Endothelial cell of umbilical vein (primary cell): ENCODE measurements around the gene PRKAR1A. TPM values are rescaled to one million over a fixed set of nuclear protein-coding genes. Genes with fewer than 3 reads are reported as not detected.

Experiments used
- BruUV-seq: library from RNA; stranded (reverse); fragments of 400-500 nt; replicated peaks from 2 replicates; lab custom pipeline; 2021; lab: Mats Ljungman, UMichigan
- CTCF ChIA-PET: fragments of 300-600, 350-600 bp; sonication (Branson Sonifier 250); formaldehyde crosslinking; loops from one replicate; lab custom pipeline; 2021; ENCODE audit warnings: antibody characterized with exemption, inconsistent platforms; lab: Charles Lee
- POLR2A ChIA-PET: fragments of 300-600, 350-600 bp; sonication (Branson Sonifier 250); formaldehyde crosslinking; loops from one replicate; lab custom pipeline; 2021; ENCODE audit warnings: antibody characterized with exemption, inconsistent platforms; lab: Charles Lee
- DNase-seq: peaks from one replicate; pipeline ENCODE4 v3.0.0-alpha.2; 2011; ENCODE audit warnings: low read depth, low spot score
- FAIRE-seq: peaks from 2 replicates; lab custom pipeline; 2011; peaks lifted over from hg19 to GRCh38; lab: Jason Lieb, UNC
- H2AFZ ChIP-seq: 2 replicates; pipeline ENCODE4 v1.6.0; 2012; ENCODE audit warnings: low read depth, low read length, control low read depth, inconsistent platforms
- H3K27ac ChIP-seq: 2 replicates; pipeline ENCODE4 v1.5.1; 2011; ENCODE audit warnings: low read depth, mild to moderate bottlenecking, control low read depth, low read length, moderate library complexity; ENCODE audit not compliant: insufficient read depth
- H3K27me3 ChIP-seq, 2 experiments: 2 replicates each; pipeline versions ENCODE4 v1.6.0 to v1.6.1; 2011; ENCODE audit warnings: low read length in 2 of 2, mixed read lengths in 1 of 2; ENCODE audit not compliant: control insufficient read depth in 2 of 2, insufficient read depth in 2 of 2
- H3K36me3 ChIP-seq, 2 experiments: 2 replicates in 1 of 2; 3 replicates in 1 of 2; pipeline ENCODE4 v1.5.1; 2011; ENCODE audit warnings: low read length in 2 of 2, mild to moderate bottlenecking in 1 of 2, moderate library complexity in 1 of 2; ENCODE audit not compliant: control insufficient read depth in 2 of 2, insufficient read depth in 2 of 2; ENCODE audit errors: extremely low read depth in 1 of 2
- H3K4me1 ChIP-seq: 3 replicates; pipeline ENCODE4 v1.5.1; 2011; ENCODE audit warnings: mild to moderate bottlenecking, low read length; ENCODE audit not compliant: control insufficient read depth, insufficient read depth; ENCODE audit errors: extremely low read depth
- H3K4me2 ChIP-seq: 2 replicates; pipeline ENCODE4 v1.6.1; 2011; ENCODE audit warnings: low read length, control low read depth, mixed read lengths; ENCODE audit not compliant: insufficient read depth
- H3K4me3 ChIP-seq, 3 experiments: fragments of 200-600 bp in 1 of 3; sonication (generic), shearing (Covaris generic) in 1 of 3; replicated peaks in 1 of 3; 2 replicates each; pipeline ENCODE4 v1.5.1; 2011 to 2016; ENCODE audit warnings: control low read depth in 3 of 3, low read length in 3 of 3, mild to moderate bottlenecking in 2 of 3, inconsistent platforms in 1 of 3, low read depth in 1 of 3, moderate library complexity in 1 of 3; ENCODE audit not compliant: insufficient read depth in 1 of 3
- H3K79me2 ChIP-seq: 2 replicates; pipeline ENCODE4 v1.6.0; 2012; ENCODE audit warnings: low read length, inconsistent platforms; ENCODE audit not compliant: control insufficient read depth, insufficient read depth
- H3K9ac ChIP-seq: replicated peaks from 2 replicates; pipeline ENCODE3; 2011; ENCODE audit warnings: low read length, control low read depth; ENCODE audit not compliant: insufficient read depth; ENCODE audit errors: extremely low read depth
- H3K9me1 ChIP-seq: replicated peaks from 3 replicates; pipeline ENCODE4 v1.6.0; 2011; ENCODE audit warnings: mild to moderate bottlenecking, low read length; ENCODE audit not compliant: control insufficient read depth, insufficient read depth; ENCODE audit errors: extremely low read depth
- H3K9me3 ChIP-seq: replicated peaks from 2 replicates; pipeline ENCODE4 v1.5.1; 2012; ENCODE audit warnings: low read length, inconsistent platforms; ENCODE audit not compliant: control insufficient read depth, insufficient read depth
- H4K20me1 ChIP-seq: replicated peaks from 2 replicates; pipeline ENCODE3; 2011; ENCODE audit warnings: mild to moderate bottlenecking, low read length; ENCODE audit not compliant: control insufficient read depth, insufficient read depth; ENCODE audit errors: extremely low read depth
- CTCF ChIP-seq, 2 donors: IDR thresholded peaks; 1 replicate in 1 of 2; 2 replicates in 1 of 2; pipeline ENCODE4 v1.5.1; 2011; ENCODE audit warnings: low read length in 2 of 2, mild to moderate bottlenecking in 2 of 2, moderate library complexity in 2 of 2, control low read depth in 1 of 2, inconsistent platforms in 1 of 2, low read depth in 1 of 2; ENCODE audit not compliant: insufficient read depth in 1 of 2; ENCODE audit errors: extremely low read depth in 1 of 2
- FOS ChIP-seq: IDR thresholded peaks from 2 replicates; pipeline ENCODE4 v1.6.1; 2011; ENCODE audit warnings: mild to moderate bottlenecking, low read length, moderate library complexity, borderline replicate concordance; ENCODE audit not compliant: insufficient read depth
- JUN ChIP-seq: IDR thresholded peaks from 2 replicates; pipeline ENCODE4 v1.6.1; 2011; ENCODE audit warnings: borderline replicate concordance, low read depth; ENCODE audit not compliant: insufficient read length, insufficient read depth
- MAX ChIP-seq: IDR thresholded peaks from 2 replicates; pipeline ENCODE4 v1.6.1; 2011; ENCODE audit not compliant: insufficient read depth, insufficient read length
- MYC ChIP-seq: IDR thresholded peaks from one replicate; pipeline ENCODE4 v1.6.1; 2011; ENCODE audit warnings: mild to moderate bottlenecking, low read depth, low read length
- POLR2A ChIP-seq: IDR thresholded peaks from 2 replicates; pipeline ENCODE4 v1.6.1; 2012; ENCODE audit warnings: low read depth, mild to moderate bottlenecking, control low read depth, low read length
- POLR2AphosphoS5 ChIP-seq: IDR thresholded peaks from 2 replicates; pipeline ENCODE4 v1.6.1; 2012; ENCODE audit warnings: low read depth, mild to moderate bottlenecking, control low read depth, low read length, moderate library complexity; ENCODE audit not compliant: insufficient read depth
- dilution Hi-C: fragments of 300-500 bp; cut with MboI; formaldehyde crosslinking; loops from one replicate; pipeline ENCODE4 v1.15.0; 2019; ENCODE audit warnings: low sequenced_read_pairs; ENCODE audit not compliant: extremely low pct_ligation_motif_present
- intact Hi-C: fragments of 100-400 bp; cut with micrococcal nuclease; formaldehyde crosslinking; loops from one replicate; pipeline ENCODE4 v1.10.0; 2022
- polyA plus RNA-seq, 4 experiments: library from polyadenylated mRNA; depleted of rRNA in 3 of 4; stranded (reverse) in 3 of 4; unstranded in 1 of 4; fragments of >200 nt; gene quantifications; 2 replicates each; pipeline versions ENCODE4 v1.2.1 to v1.2.3, GENCODE V29; 2011 to 2012; ENCODE audit warnings: missing spikeins in 1 of 4
- total RNA-seq: library from RNA; stranded (reverse); gene quantifications from 2 replicates; pipeline ENCODE4 v1.2.3, GENCODE V29; 2021

The PRKAR1A gene
- total and polyA plus RNA-seq, 2 donors (not counting 3 experiments of a cell fraction or from before 2014, with no cell fraction given), result 92.0 to 257 TPM

- intact Hi-C loops, result no loop called here
- no peaks in the 10 kb centered on the region for H3K27me3 ChIP-seq
- ChIA-PET POLR2A (no interaction called here), CTCF (interaction anchor here (1.8 kb wide), 1 partner anchor 13 kb away, joined by 5 read pairs; no protein-coding TSS in a partner anchor)
- BruUV-seq, result no TSS peak
- peaks cover 25 to 42% of the 10 kb centered on the region in 2 experiments for H3K36me3 ChIP-seq
- H4K20me1 ChIP-seq, result no peaks in the 10 kb centered on the region
- H2AFZ ChIP-seq, result no peak overlapping the region
- no peak overlapping the region for H3K4me3 ChIP-seq
- DNase-seq, result no peak
- dilution Hi-C loops, result no loop called here
- H3K9ac ChIP-seq, result no peak overlapping the region
- H3K4me1 ChIP-seq, result peaks cover 2% of the 10 kb centered on the region
- TF ChIP-seq POLR2A (no peak), POLR2AphosphoS5 (no peak), FOS (no peak), MAX (no peak), MYC (no peak)
- peaks cover 17% of the 10 kb centered on the region for H3K79me2 ChIP-seq
- no peaks in the 10 kb centered on the region for H3K9me1 ChIP-seq
- no peak overlapping the region for H3K27ac ChIP-seq
- no peaks in the 10 kb centered on the region for H3K9me3 ChIP-seq
- no peak for FAIRE-seq
- no peak overlapping the region for H3K4me2 ChIP-seq
Measured at GRCh38 chr17:68526548-68526947, 14.3 kb downstream of the PRKAR1A start.

- intact Hi-C loops, result no loop called here
- H3K4me2 ChIP-seq, result no peak overlapping the region
- ChIA-PET POLR2A (no interaction called here), CTCF (no interaction called here)
- H3K9me1 ChIP-seq, result no peaks in the 10 kb centered on the region
- TF ChIP-seq CTCF (IDR thresholded peaks at IDR 0.05; ENCODE audit: extremely low read depth in 1 of 2, insufficient read depth in 1 of 2, low read depth in 1 of 2, low read length in 2 of 2) (no peak), FOS (no peak), POLR2AphosphoS5 (no peak), POLR2A (no peak), MAX (no peak), JUN (no peak)
- peaks cover 2% of the 10 kb centered on the region for H3K4me1 ChIP-seq
- dilution Hi-C loops, result no loop called here
- peaks cover 25 to 43% of the 10 kb centered on the region in 2 experiments for H3K36me3 ChIP-seq
- H3K4me3 ChIP-seq, result no peak overlapping the region
- no peaks in the 10 kb centered on the region for H4K20me1 ChIP-seq
- H3K27me3 ChIP-seq, result no peaks in the 10 kb centered on the region
- BruUV-seq, result no TSS peak
- FAIRE-seq (no peak), DNase-seq (no peak)
- H3K9ac ChIP-seq, result no peak overlapping the region
- no peak overlapping the region for H3K27ac ChIP-seq
- peaks cover 10% of the 10 kb centered on the region for H3K79me2 ChIP-seq
- H2AFZ ChIP-seq, result no peak overlapping the region
- no peaks in the 10 kb centered on the region for H3K9me3 ChIP-seq
Measured at GRCh38 chr17:68527314-68527713, 15.1 kb downstream of the PRKAR1A start.
